HG02981 (cell line): ENCODE results near the gene GSTM3.

Experiments used
- ATAC-seq: cut with Tn5 transposase; IDR thresholded peaks from one replicate; pipeline ENCODE4 v1.9.1; 2021; ENCODE audit warnings: mild to moderate bottlenecking, moderate library complexity; ENCODE audit not compliant: unreplicated experiment

Gene GSTM3

DNA sequence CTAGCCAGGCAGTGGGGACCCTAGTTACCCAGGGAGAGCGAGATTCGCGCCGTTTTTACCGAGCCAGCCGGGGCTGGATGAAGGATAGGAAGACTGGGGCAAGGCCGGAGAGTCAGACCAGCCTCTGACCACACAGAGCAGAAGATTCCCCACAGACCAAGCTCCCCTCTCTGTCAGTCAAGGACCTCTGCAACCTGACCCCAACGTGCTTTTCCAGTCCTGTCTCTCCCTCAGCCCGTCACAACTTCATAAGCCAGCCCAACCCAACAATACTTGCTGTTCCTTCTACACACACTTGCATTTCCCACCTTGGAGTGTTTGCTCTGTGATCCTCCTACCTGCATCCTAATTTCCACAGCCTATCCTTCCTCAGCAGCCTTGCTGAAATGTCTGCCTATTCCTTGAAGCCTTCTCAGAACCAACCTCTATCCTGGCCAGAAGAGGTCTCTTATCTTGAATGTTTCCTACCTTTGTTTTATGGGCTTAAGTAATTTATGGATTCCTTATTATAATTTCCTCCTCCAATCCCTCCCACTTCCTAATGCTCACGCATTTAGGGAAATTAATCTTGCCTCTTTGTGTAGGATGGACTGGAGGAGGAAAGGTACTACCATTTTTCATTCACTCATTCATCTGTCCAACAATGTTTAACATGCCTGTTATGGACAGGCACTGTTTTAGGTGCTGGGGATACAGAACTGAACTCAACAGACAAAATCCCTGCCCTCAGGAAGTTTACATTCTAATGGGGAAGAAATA lies at the start of gene GSTM3:
TSS of gene GSTM3 (minus strand) at position 424 of the 759 bp plus-strand sequence. CDS start 751 bp downstream, outside the sequence.
- ATAC-seq: no peak

DNA sequence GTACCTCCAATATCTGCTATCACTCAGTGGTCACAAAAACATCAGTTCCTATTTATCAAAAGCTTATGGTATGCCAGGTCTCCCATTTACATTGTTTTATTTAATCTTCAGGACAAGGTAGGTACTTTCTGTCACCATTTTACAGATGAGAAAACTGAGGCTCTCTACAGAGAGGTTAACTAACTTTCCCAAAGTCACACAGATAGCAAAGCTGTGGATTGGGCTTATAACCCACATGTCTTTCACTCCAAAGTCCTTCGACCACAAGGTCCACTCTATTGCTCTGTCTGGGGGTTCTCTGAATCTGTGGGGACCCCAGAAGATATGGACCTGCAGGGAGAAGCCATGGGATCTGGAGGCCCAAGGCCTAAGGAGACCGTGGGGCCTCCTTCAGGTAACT lies 49.5 kb upstream of the GSTM3 start:
- no peak for ATAC-seq

DNA sequence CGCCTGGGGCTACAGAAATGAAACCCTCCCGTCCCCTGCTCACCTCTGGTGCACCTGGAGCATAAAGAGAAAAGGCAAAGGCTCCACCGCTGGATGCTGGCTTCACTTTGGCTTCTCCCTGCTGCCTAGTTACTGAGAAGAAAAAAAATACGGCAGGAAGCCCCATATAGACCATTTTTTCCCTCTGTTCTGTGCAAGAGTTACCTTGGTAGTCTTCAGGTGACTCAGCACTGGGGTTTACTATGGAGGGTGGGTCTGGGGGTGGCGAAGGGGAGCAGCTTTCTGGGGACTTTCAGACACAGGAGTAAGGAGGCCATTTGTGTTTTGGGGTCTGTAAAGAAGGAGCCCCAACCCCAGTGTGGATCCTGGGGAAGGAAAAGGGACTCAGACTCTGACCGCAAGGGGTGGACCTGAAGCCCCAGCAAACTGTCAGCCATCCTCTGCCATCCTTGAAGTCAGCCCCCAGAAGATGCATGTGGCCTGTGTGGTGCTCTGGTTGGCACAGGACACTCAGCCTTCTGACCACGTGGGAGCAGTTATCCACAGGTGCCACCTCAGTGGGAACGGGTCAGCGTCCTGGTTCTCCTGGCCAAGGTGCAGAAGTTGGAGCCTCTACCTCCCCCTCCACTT lies 48.8 kb upstream of the GSTM3 start:
- no peak for ATAC-seq

DNA sequence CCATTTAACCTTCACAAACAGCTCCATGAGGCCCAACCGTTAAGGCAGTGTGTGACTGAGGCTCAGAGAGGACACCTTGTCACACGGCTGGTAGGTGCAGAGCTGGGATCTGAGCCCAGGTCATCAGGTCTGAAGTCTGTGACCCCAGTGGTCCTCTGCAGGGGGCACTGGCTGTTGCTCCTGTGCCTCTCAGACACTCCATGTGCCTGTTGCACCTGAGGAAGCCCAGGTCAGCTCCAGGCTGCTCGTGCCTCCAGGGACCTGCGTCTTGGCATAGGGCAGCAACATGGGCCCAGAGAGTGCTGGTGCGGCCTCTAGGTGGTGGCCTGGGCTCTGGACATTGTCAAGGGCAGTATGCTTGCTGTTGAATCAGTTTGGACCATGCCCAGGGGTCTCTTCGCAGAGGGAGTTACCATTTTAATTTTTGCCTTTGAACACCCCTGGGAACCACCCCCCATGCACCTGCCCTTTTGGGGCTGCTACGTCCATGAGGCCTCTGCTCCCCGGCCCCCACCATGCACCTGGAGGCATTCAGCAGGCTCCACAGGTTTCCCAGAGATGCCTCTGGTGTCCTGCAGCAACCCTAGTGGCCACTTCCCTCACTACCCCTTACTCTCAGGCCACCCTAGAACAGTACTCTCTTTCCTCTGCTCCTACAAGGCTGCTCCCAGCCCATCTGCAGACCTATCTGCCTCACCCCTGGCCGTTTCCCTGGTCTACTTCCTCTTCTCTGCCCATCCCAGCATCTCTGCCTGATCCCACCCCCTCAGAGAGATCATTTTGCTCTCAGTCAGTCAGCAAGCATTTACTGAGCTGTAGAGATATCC lies 48.1 kb upstream of the GSTM3 start:
- no peak for ATAC-seq

DNA sequence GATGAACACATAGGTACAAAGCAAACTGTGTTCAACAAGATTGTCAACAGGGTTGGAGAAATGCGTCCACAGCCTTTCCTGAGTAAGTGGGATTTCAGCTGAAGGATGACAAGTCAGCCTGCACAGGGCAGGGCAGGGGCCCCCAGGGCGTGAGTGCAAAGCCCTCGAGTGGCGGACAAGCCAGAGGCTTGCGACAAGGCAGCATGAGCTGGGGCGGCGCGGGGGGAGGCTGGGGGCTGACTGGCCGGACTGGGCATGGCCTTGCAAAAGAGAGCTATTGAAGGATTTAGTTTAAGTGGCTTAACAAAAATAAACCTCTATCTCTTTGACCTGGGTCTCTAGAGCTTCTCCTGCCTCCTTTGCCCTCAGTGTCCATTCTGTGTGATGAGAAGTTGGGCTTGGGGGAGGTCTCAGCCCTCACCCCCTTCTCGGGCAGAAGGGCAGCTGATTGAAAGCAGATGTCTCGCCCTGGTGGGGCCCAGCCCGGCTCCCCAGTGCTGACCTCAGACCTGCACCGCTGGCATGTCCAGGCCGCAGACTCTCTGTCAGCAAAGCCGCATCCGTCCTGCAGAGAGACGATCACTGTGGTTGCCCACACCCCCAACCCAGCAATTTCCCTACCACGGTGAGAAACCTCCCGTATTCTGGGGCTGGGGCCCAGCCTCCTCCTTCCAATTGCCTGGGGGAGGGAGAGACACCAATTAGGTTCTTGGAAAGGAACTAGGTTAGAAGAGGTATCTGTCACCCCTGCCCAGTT lies 47.2 kb upstream of the GSTM3 start:
- ATAC-seq: no peak

DNA sequence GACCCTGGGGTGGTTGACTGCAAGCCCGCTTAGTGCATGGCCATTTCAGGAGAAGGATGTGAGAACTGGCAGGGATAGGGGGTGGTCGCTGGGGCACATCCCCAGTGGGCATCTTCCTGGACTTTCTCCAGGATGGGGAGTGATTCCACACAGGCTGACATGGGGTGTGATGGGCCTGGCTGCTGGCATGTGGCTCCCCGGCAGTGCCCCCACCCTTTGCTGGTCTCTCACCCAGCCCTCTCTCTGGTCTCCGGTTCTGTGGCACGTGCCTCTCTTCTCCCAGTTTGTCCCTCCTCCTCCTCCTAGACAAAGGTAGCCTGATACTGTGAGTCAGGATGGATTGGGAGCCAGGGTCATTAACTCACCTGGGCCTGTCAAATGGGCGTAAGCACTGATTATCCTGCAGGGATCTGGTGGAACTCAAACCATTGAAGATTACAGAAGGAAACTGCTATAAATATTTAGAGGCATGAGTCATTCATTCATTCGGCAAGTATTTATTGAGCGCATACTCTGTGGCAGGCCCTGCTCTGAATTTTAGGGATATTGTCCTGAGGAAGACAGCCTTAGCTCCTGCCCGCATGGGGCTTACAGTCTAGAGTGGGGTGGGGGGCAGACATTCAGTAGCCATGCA lies 46.5 kb upstream of the GSTM3 start:
- ATAC-seq: no peak

DNA sequence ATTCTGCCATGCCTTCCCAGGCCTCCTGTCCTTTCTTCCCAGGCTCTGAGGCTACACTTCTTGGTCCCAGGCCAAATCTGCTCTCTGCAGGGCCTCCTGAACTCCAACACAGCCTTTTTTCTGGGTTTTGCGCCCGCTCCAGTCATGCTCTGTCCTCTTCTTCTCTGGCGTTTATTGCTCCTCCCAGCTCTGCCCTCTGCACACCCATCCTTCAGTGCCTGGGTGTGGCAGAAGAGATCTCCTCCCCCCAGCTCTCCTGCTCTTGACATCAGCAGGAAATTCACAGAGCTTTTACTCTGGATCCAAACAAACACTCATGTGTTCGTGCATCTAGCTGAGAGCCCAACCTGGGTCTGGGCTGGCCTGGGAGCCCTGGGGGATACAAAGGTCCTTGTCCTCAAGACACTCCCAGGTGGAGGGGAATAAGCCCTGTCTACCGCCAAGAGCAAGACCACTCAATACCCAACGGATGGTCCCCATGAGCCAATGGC lies 45.7 kb upstream of the GSTM3 start:
- no peak for ATAC-seq

DNA sequence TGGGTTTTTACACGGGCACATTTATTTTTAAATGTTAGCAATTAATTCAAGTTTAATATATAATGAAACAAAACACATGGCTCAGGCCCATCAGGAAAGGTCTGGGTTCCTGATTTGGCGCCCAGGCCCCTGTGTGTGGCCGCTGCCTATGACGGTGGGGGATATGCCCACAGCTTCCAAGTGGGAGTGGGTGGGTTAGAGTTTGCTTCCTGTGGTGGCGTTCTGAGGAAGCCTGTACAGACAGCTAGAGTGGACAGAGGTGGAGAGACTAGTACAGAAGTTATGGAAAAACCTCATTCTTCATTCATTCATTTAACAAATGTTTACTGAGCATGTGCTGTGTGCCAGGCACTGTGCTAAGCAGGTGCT lies 45.3 kb upstream of the GSTM3 start:
- ATAC-seq: no peak

DNA sequence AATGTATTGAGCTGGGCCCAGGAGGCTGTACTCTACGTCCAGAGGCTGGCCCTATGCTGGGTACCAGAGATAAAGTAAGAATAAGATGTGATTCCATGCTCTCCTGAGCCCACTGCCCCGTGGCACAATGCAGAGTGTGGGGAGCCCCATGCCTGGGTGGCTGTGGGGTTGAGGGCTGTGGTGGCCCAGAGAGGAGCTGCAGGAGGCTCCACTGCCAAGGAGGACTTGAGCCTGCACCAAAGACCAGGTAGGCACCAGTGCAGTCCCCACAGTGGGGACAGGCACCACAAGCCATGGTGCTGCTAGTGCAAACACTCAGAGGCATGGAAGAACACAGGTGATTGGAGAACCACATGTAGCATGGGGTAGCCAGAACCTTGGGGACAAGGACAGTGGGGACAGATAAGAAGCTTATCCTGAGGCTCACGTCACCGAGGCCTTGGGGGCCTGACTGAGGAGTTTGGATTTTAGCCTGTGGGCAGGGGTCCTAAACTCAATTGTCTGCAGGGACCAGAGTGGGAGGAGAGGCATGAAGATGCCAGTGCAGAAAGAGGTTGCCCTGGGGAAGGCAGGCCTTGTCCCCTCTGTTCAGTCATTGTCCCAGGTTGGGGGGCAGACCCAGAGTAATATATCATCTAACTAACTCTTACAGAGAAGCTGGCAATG lies 44.7 kb upstream of the GSTM3 start:
- no peak for ATAC-seq

DNA sequence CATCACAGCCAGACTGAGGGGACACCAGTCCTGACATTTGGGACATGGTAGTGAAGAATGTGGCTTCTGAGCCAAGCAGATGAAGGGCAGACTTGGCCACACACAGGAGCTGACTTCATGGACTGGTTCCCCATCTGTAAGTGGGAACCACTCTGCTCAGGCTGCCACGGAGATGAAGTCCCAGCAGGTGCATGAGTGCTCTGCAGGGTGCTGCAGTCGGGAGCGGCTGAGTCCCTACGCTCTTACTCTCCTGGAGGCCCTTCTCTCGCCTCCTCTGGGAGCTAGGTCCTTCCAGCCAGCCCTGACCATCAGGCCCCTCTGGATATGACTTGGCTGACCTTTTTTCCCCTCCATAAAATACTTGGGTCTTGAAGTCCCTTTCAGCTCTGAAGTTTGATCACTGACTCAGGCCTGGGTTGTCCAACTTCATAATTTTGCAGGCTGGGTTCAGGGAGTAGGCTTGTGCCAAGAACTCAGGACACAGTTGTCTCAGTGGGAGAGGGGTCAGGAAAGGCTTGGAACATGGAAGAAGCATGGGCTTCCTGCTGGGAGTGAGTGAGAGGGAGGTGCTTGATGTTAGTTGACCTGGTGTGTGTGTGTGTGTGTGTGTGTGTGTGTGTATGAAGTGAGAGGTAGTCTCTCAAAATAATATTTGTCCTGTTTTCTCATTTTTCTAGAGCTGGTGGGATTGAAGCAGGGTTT lies 43.9 kb upstream of the GSTM3 start:
- no peak for ATAC-seq

DNA sequence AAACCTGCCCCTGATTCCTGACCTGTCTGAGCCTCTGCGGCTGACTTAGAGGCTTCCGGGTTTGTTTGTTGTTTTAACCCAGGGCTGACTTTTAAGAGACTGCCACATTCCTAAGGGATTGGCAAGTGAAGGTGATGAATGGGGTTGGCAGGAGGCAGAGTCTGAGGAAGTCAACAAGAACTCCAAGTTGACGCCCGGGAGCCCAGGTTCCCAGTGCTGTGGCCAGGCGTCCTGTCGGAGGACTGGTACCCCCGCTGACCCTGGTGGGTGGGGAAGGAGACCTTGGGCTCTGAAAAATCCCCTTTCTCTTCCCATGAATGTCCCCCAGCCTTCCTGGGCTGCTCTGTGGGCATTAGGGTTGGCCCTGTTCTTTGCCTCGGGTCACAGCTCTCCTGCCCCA lies 42.6 kb upstream of the GSTM3 start:
- no peak for ATAC-seq

DNA sequence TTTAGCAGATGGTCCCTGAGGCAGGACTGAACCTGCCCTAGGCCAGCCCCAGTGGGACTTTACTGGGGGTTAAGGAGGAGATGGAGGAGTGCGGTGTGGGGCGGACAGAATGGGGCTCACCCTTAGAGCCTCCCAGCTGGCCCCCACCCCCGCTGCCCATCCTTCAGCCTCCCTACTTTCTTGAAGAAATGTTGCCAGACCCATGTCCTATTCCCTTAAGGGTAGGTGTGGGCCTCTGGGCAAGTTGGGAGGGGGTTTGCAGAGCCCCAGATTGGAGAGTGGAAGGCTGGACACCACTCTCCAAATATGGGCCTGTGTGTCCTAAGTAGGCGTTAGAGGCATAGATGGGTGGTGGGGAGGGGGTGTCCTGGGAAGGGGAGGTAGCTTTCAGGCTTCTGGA lies 42.1 kb upstream of the GSTM3 start:
- no peak for ATAC-seq

DNA sequence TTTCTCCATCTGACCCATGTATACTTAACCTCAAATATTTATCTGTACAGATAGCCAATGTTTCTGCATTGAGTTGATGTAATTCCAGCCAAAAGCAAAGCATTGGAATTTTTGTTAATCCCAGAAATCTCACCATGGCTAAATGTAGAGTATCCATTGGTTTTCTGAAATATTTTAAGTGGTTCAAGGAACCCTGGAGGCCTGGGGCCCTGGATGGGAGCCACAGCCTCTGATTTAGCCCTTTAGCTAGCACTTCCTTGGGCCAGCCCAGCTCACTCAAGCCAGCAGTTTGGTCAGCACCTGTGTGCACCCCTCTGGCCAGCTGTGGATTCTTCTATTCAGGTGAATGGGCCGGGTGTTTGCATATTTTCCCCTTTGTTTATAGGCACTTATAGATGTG lies 41.7 kb upstream of the GSTM3 start:
- ATAC-seq: no peak

DNA sequence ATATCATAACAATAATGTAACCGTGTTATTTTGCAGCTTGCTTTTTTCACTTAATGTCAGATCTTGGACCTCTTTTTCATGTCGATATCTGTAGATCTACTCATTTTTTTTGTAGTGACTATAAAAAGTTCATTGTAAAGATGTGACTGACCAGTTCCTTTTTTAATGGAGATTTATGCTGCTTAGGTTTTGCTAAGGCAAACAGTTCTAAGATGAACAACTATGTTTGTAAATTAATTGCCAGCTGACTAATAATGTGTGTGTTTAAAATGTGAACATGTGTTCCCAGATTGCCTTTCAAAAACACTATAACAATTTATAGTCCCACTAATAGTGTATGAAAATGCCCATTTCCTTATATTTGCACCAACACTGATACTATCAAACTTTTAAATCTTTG lies 41.0 kb upstream of the GSTM3 start:
- ATAC-seq: no peak

DNA sequence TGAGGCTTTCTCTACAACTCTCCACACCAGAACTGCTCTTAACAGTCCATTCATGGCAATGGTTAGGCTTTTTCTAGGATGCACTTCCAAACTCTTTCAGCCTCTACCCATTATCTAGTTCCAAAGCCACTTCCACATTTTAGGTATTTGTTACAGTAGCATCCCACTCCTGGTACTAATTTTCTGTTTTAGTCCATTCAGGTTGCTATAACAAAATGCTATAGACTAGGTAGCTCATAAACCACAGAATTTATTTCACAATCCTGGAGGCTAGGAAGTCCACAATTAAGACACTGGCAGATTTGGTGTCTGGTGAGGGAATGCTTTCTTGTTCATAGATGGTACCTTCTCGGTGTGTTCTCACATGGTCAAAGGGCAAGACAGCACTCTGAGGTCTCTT lies 40.1 kb upstream of the GSTM3 start:
- ATAC-seq: no peak

DNA sequence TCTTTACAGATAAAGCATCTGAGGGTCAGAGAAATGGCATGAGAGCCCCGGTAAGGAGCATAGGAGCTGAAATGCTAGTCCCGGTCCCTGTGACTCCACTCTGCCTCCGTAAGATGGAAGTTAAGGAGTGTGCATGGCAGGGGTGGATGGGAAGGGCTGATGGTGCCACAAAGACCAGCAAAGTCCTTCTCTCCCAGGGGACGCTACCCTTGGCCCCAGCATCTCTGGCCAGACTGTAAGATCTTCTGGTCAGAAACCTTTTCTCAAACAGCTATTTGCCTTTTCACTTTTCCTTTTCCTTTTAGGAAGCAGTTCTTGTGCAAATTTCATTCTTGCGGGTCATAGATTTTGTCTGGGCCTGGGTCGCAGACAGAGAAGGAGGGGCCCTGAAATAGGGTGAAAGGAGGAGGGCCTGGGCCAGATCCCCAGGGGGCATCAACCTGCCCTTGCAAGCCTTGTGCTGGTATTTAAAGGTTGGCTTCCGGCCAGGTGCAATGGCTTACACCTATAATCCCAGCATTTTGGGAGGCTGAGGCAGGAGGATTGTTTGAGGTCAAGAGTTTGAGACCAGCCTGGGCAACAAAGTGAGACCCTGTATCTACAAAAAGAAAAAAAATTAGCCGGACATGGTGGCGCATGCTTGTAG lies 37.3 kb upstream of the GSTM3 start:
- ATAC-seq: no peak

DNA sequence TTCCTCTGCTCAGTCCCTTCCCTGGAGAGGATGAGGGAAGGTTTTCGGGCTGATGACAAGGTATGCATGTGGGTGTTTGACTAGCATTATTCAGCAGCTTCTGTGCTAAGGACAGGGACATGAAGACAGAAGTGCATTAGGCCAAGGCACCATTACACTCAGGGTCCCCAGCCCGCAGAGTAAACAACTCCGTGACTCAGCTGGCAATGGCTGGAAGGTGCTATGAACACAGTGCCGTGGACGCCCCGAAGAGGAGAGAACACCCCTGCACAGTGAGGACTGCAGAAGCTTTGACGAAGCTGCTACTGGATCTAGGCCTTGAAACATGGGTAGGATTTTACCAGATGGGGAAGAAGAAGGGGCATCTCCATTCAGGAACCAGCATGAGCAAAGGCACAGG lies 36.6 kb upstream of the GSTM3 start:
- no peak for ATAC-seq

DNA sequence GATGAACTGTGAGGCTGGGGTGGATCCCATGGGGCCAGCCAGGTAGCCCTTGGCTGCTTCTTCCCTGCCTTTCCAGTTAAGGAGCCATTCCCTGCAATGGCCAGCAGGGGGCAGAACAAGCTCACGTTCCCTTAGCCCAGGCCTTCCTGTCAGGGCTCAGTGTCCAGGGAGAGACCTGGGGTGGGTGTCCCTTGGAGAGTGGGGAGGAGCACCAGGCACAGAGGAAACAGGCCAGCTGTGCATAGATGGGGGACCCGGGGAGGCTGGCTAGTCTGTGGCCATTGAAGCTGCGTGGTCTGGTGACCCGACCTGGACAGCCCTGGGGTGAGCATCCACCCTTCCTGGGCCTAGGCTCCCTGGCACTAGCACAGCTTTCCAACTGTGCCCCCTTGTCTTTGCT lies 36.1 kb upstream of the GSTM3 start:
- ATAC-seq: peak; percentile 60
